Stomach (tissue), 4 donors: Measurements from ENCODE around the gene BTD.

ENCODE experiments used
- POLR2A ChIP-seq, 4 donors: fragments of 450-650 bp; IDR thresholded peaks; one replicate each; pipeline ENCODE4 v1.6.1; 2016; ENCODE audit warnings: antibody characterized with exemption in 4 of 4, control low read depth in 2 of 4, mild to moderate bottlenecking in 1 of 4, moderate library complexity in 1 of 4
- POLR2AphosphoS5 ChIP-seq, 3 donors: sonication (generic); formaldehyde crosslinking; IDR thresholded peaks; one replicate each; pipeline ENCODE4 v1.6.1; 2016; ENCODE audit warnings: antibody characterized with exemption in 3 of 3
- TF ChIP-seq, protein P1 (sequence below), 7 experiments: fragments of 450-650 bp in 4 of 7; fragments of 200-600 bp in 3 of 7; sonication (generic) in 3 of 7; IDR thresholded peaks; one replicate each; pipeline ENCODE4 v1.5.1; 2016 to 2019; ENCODE audit warnings: antibody characterized with exemption in 7 of 7, control low read depth in 2 of 7, mild to moderate bottlenecking in 1 of 7

DNA sequence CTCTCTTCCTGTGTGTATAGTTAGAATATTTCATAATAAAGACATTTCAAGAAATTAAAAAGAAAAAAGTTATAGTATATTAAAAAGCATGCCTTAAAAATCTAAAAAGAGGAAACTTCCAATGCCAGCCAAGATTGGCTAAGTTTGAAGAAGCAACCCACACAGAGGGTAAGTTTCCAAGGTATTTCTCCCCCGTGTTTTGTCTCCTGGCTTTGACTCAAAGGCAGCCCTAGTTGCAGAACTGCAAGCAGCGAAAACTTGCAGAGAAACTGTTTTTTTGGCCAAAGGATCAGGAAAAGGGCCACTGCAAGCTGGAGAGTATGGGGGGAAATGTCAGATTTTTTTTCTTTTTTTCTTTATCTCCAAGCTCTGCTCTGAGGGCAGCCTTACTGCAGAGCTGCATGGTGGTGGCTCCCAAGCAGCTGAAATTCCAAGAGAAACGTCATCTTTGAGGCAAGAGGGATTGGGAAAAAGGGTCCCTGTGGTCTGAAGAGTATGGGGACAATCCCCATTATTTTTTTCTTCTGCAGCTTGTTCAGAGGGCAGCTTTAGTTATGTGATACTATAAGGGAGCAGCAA lies 23.2 kb upstream of the BTD start:
- no peak for TF ChIP-seq POLR2A (IDR thresholded peaks at IDR 0.05)
- no peak for TF ChIP-seq POLR2AphosphoS5 (IDR thresholded peaks at IDR 0.05)
- TF ChIP-seq, protein P1, sequence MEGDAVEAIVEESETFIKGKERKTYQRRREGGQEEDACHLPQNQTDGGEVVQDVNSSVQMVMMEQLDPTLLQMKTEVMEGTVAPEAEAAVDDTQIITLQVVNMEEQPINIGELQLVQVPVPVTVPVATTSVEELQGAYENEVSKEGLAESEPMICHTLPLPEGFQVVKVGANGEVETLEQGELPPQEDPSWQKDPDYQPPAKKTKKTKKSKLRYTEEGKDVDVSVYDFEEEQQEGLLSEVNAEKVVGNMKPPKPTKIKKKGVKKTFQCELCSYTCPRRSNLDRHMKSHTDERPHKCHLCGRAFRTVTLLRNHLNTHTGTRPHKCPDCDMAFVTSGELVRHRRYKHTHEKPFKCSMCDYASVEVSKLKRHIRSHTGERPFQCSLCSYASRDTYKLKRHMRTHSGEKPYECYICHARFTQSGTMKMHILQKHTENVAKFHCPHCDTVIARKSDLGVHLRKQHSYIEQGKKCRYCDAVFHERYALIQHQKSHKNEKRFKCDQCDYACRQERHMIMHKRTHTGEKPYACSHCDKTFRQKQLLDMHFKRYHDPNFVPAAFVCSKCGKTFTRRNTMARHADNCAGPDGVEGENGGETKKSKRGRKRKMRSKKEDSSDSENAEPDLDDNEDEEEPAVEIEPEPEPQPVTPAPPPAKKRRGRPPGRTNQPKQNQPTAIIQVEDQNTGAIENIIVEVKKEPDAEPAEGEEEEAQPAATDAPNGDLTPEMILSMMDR (IDR thresholded peaks at IDR 0.05), result no peak
